H1 (cell line): ENCODE measurements around the gene PCGF3. TPM values are rescaled to one million over a fixed set of nuclear protein-coding genes. Genes with fewer than 3 reads are reported as not detected.

Experiments
- CBX8 ChIP-seq: fragments of 300-800, 300-1000 bp; sonication (generic); IDR thresholded peaks from 2 replicates; pipeline ENCODE4 v1.7.1; 2016; ENCODE audit warnings: low read depth, low read length, borderline replicate concordance
- CTBP2 ChIP-seq: IDR thresholded peaks from 2 replicates; pipeline ENCODE4 v1.7.0; 2011; ENCODE audit warnings: borderline replicate concordance, mild to moderate bottlenecking, moderate library complexity, mixed read lengths, low read length; ENCODE audit not compliant: insufficient read depth, insufficient read length
- EGR1 ChIP-seq: IDR thresholded peaks from 2 replicates; pipeline ENCODE4 v1.6.1; 2011; ENCODE audit warnings: low read depth, low read length, borderline replicate concordance
- EP300 ChIP-seq, 2 experiments: IDR thresholded peaks; 1 replicate in 1 of 2; 2 replicates in 1 of 2; pipeline ENCODE4 v1.6.1; 2011 to 2012; ENCODE audit warnings: low read depth in 2 of 2, low read length in 2 of 2, mild to moderate bottlenecking in 2 of 2, borderline replicate concordance in 1 of 2, inconsistent platforms in 1 of 2, moderate library complexity in 1 of 2
- EZH2 ChIP-seq: fragments of 200-600 bp; sonication (generic); IDR thresholded peaks from 2 replicates; pipeline ENCODE4 v1.7.1; 2012; ENCODE audit warnings: low read depth, mild to moderate bottlenecking, moderate library complexity, low read length, inconsistent platforms; ENCODE audit not compliant: severe bottlenecking
- GABPA ChIP-seq: IDR thresholded peaks from 2 replicates; pipeline ENCODE4 v1.6.1; 2011; ENCODE audit warnings: mild to moderate bottlenecking, low read length, moderate library complexity, borderline replicate concordance; ENCODE audit not compliant: insufficient read depth
- HDAC2 ChIP-seq, 2 experiments: fragments of 300-600 bp in 1 of 2; sonication (generic) in 1 of 2; IDR thresholded peaks; 2 replicates each; pipeline ENCODE4 v1.6.1; 2011 to 2012; ENCODE audit warnings: low read depth in 2 of 2, low read length in 2 of 2, mild to moderate bottlenecking in 2 of 2, moderate library complexity in 2 of 2, borderline replicate concordance in 1 of 2, inconsistent platforms in 1 of 2
- NANOG ChIP-seq: IDR thresholded peaks from 2 replicates; pipeline ENCODE4 v1.6.1; 2011; ENCODE audit warnings: low read length, low read depth, mild to moderate bottlenecking, inconsistent platforms; ENCODE audit not compliant: insufficient read depth, poor library complexity, severe bottlenecking
- PHF8 ChIP-seq: fragments of 200-600 bp; sonication (generic); conservative IDR thresholded peaks from 2 replicates; pipeline ENCODE4 v1.7.1; 2012; ENCODE audit warnings: low read depth, mild to moderate bottlenecking, inconsistent platforms, low read length, moderate library complexity
- POLR2A ChIP-seq, 2 experiments: IDR thresholded peaks; 1 replicate in 1 of 2; 2 replicates in 1 of 2; pipeline ENCODE4 v1.6.1; 2011; ENCODE audit warnings: low read depth in 2 of 2, low read length in 2 of 2, mild to moderate bottlenecking in 2 of 2; ENCODE audit errors: control extremely low read depth in 1 of 2
- POLR2AphosphoS5 ChIP-seq: IDR thresholded peaks from 2 replicates; pipeline ENCODE4 v1.6.1; 2011; ENCODE audit warnings: low read depth, low read length
- RAD21 ChIP-seq, 2 experiments: IDR thresholded peaks in 1 of 2; conservative IDR thresholded peaks in 1 of 2; 2 replicates each; pipeline ENCODE4 v1.6.1; 2011; ENCODE audit warnings: low read depth in 2 of 2, low read length in 2 of 2, improper control_type of control experiment in 1 of 2, inconsistent platforms in 1 of 2, mild to moderate bottlenecking in 1 of 2, moderate library complexity in 1 of 2
- SAP30 ChIP-seq: fragments of 300-600 bp; sonication (generic); IDR thresholded peaks from 2 replicates; pipeline ENCODE4 v1.7.1; 2012; ENCODE audit warnings: low read length, moderate library complexity, mild to moderate bottlenecking, inconsistent platforms; ENCODE audit not compliant: insufficient read depth, insufficient replicate concordance
- SIN3A ChIP-seq, 2 experiments: IDR thresholded peaks in 1 of 2; conservative IDR thresholded peaks in 1 of 2; 2 replicates each; pipeline ENCODE4 v1.6.1; 2011 to 2012; ENCODE audit warnings: low read length in 2 of 2, improper control_type of control experiment in 1 of 2, low read depth in 1 of 2, mild to moderate bottlenecking in 1 of 2
- SIX5 ChIP-seq: IDR thresholded peaks from 2 replicates; pipeline ENCODE4 v1.6.1; 2011; ENCODE audit warnings: mild to moderate bottlenecking, low read depth, low read length
- SRF ChIP-seq: IDR thresholded peaks from 2 replicates; pipeline ENCODE4 v1.6.1; 2011; ENCODE audit warnings: mild to moderate bottlenecking, low read depth, low read length, moderate library complexity
- TEAD4 ChIP-seq: IDR thresholded peaks from 2 replicates; pipeline ENCODE4 v1.6.1; 2012; ENCODE audit warnings: low read depth, low read length, inconsistent platforms, mixed read lengths
- polyA plus RNA-seq, 7 experiments: library from polyadenylated mRNA; depleted of rRNA in 3 of 7; stranded (reverse) in 5 of 7; unstranded in 2 of 7; fragments of >200 nt in 5 of 7; fragments of 200-250 nt in 2 of 7; gene quantifications; 1 replicate in 5 of 7; 2 replicates in 1 of 7; 4 replicates in 1 of 7; pipeline versions ENCODE4 v1.2.1 to v1.2.3, GENCODE V29; 2011 to 2013; ENCODE audit warnings: missing spikeins in 2 of 7, mixed read lengths in 2 of 7
- total RNA-seq: library from RNA; stranded (reverse); fragmentation: NEBNext Ultra II Directional; extraction: Animal tissue kit (Norgen Biotek cat#: 25700); gene quantifications from 2 replicates; pipeline ENCODE4 v1.2.1, GENCODE V29; 2021
- TF ChIP-seq, protein P1 (sequence below), 3 experiments: IDR thresholded peaks; 1 replicate in 2 of 3; 2 replicates in 1 of 3; pipeline versions ENCODE4 v1.5.1 to v1.6.1; 2011; ENCODE audit warnings: low read length in 3 of 3, mild to moderate bottlenecking in 3 of 3, inconsistent platforms in 2 of 3, low read depth in 1 of 3, moderate library complexity in 1 of 3; ENCODE audit not compliant: insufficient read depth in 1 of 3; ENCODE audit errors: control extremely low read depth in 1 of 3
- TF ChIP-seq, protein P2 (sequence below): IDR thresholded peaks from 2 replicates; pipeline ENCODE4 v1.6.1; 2012; ENCODE audit warnings: inconsistent platforms

The PCGF3 gene
- total and polyA plus RNA-seq, 2 of the 8 experiments (the other 6 are each of a cell fraction or from before 2014, with no cell fraction given): 52.7 to 52.9 TPM

GRCh38 chr4:683982-684622, 21.5 kb upstream of the PCGF3 start (continued):
- TF ChIP-seq TEAD4 (peak; percentile 75), PHF8 (no peak), SRF (no peak), SIX5 (no peak), SIN3A (conservative IDR thresholded peaks at IDR 0.05 in 1 of 2, IDR thresholded peaks at IDR 0.05 in 1 of 2; ENCODE audit: low read depth in 1 of 2, low read length in 2 of 2) (0 out of 4 replicates have a peak, but pooled peaks of 1 of the 2 experiments have one; percentile 19), POLR2A (IDR thresholded peaks at IDR 0.05; ENCODE audit: control extremely low read depth in 1 of 2, low read depth in 2 of 2, low read length in 2 of 2) (0 out of 3 replicates have a peak, but pooled peaks of 1 of the 2 experiments have one; percentile 10), SAP30 (no peak), CBX8 (no peak), EP300 (IDR thresholded peaks at IDR 0.05; ENCODE audit: borderline replicate concordance in 1 of 2, low read depth in 2 of 2, low read length in 2 of 2) (no peak), EZH2 (no peak), CTBP2 (no peak), HDAC2 (IDR thresholded peaks at IDR 0.05; ENCODE audit: borderline replicate concordance in 1 of 2, low read depth in 2 of 2, low read length in 2 of 2) (no peak), NANOG (no peak), EGR1 (no peak), RAD21 (IDR thresholded peaks at IDR 0.05 in 1 of 2, conservative IDR thresholded peaks at IDR 0.05 in 1 of 2; ENCODE audit: low read depth in 2 of 2, low read length in 2 of 2) (peak; percentile 55 to 65), GABPA (peak; percentile 64; the same call in 1 of the 2 replicates), POLR2AphosphoS5 (no peak)
- TF ChIP-seq, protein P1, sequence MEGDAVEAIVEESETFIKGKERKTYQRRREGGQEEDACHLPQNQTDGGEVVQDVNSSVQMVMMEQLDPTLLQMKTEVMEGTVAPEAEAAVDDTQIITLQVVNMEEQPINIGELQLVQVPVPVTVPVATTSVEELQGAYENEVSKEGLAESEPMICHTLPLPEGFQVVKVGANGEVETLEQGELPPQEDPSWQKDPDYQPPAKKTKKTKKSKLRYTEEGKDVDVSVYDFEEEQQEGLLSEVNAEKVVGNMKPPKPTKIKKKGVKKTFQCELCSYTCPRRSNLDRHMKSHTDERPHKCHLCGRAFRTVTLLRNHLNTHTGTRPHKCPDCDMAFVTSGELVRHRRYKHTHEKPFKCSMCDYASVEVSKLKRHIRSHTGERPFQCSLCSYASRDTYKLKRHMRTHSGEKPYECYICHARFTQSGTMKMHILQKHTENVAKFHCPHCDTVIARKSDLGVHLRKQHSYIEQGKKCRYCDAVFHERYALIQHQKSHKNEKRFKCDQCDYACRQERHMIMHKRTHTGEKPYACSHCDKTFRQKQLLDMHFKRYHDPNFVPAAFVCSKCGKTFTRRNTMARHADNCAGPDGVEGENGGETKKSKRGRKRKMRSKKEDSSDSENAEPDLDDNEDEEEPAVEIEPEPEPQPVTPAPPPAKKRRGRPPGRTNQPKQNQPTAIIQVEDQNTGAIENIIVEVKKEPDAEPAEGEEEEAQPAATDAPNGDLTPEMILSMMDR (IDR thresholded peaks at IDR 0.05; ENCODE audit: control extremely low read depth in 1 of 3, insufficient read depth in 1 of 3, low read depth in 1 of 3, low read length in 3 of 3): peak in 2 of 3 experiments; percentile 82 to 99; a peak in 3 of 4 replicates
- TF ChIP-seq, protein P2, sequence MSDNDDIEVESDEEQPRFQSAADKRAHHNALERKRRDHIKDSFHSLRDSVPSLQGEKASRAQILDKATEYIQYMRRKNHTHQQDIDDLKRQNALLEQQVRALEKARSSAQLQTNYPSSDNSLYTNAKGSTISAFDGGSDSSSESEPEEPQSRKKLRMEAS: no peak; the same call in 1 of the 2 replicates
